ENCODE results near the gene TELO2.

The TELO2 gene

DNA sequence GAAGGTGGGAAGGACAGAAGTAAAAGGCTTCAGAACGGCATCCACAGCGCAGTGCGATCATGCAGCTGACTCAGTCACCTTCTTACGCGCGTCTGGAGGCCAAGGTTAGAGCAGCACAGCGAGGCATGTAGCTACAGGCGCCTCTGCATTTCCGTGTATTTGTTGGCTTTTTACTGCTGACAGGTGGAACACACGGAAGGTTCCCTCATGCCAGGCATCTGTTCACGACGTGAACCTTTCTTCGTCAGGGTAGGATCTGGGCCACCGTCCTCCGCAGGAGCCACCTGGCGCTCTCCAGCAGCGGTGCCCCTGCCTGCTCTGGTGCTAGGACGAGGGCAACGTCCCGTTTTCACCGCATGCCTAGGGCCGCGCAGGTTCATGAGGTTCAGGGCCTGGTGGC lies 55.6 kb downstream of the TELO2 start:
- TF ChIP-seq, protein P1, sequence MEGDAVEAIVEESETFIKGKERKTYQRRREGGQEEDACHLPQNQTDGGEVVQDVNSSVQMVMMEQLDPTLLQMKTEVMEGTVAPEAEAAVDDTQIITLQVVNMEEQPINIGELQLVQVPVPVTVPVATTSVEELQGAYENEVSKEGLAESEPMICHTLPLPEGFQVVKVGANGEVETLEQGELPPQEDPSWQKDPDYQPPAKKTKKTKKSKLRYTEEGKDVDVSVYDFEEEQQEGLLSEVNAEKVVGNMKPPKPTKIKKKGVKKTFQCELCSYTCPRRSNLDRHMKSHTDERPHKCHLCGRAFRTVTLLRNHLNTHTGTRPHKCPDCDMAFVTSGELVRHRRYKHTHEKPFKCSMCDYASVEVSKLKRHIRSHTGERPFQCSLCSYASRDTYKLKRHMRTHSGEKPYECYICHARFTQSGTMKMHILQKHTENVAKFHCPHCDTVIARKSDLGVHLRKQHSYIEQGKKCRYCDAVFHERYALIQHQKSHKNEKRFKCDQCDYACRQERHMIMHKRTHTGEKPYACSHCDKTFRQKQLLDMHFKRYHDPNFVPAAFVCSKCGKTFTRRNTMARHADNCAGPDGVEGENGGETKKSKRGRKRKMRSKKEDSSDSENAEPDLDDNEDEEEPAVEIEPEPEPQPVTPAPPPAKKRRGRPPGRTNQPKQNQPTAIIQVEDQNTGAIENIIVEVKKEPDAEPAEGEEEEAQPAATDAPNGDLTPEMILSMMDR (IDR thresholded peaks at IDR 0.05; ENCODE audit: low read depth, low read length), result no peak
- no peak overlapping the region for H3K4me3 ChIP-seq (replicated peaks in 1 of 2; ENCODE audit: low read depth in 2 of 2, low read length in 2 of 2)
- no peak for DNase-seq (ENCODE audit: low read depth in 2 of 2)

DNA sequence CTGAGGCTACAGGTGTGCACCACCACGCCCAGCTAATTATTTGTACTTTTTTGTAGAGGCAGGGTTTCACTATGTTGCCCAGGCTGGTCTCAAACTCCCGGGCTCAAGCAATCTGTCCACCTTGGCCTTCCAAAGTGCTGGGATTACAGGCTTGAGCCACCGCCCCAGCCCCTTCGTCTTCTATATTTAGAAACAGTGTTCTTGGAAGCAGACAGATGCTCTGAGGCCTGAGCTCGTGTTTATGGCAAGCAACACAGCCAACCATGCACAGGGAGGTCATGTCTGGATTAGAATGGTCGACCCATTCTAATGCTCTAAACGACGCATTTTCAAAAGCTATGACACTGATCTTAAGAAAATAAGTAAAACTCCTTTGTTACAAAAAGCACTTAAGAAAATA lies 56.9 kb downstream of the TELO2 start:
- TF ChIP-seq, protein P1 (IDR thresholded peaks at IDR 0.05; ENCODE audit: low read depth, low read length), result no peak
- no peak overlapping the region for H3K4me3 ChIP-seq (replicated peaks in 1 of 2; ENCODE audit: low read depth in 2 of 2, low read length in 2 of 2)
- no peak for DNase-seq (ENCODE audit: low read depth in 2 of 2)

DNA sequence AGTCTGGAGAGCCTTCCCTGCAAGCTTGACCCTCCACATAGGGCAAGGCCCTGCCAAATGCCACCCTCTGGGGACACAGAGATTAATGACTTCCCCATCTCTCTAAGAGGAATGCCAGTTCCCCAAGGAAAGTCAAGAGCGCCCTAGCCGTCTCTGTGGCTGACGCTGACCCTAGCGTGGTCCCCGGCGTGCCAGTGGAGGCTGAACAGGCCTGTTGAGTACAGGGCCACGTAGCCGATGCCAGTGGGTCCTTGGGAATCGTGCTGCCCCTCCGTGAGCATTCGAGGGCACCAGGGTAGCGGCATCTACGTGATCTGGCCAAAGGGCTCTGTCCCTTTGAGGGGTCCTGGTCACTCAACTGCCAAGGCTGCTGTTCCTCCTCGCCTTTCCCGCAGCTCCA lies 57.5 kb downstream of the TELO2 start:
- no peak overlapping the region for H3K4me3 ChIP-seq (replicated peaks in 1 of 2; ENCODE audit: low read depth in 2 of 2, low read length in 2 of 2)
- DNase-seq (ENCODE audit: low read depth in 2 of 2), result no peak
- TF ChIP-seq, protein P1 (IDR thresholded peaks at IDR 0.05; ENCODE audit: low read depth, low read length), result no peak

DNA sequence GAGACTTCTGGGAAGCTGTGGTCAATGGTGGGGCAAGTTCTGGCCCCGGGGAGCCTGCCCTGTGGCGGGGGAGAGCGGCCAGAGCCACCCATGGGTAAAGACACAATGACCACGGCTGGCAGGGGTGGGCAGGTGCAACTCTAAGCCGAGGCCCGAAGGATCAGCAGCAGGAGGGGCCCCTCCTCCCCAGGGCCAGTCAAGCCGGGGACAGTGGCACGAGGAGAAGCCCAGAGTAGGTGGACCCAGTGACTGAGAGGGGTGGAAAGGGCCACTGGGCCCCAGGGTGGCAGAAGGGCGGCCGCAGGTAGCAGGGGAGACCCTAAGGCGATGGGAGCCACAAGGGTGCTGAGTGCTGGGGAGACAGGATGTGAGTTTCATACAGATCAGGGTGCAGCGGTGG lies 58.0 kb downstream of the TELO2 start:
- H3K4me3 ChIP-seq (replicated peaks in 1 of 2; ENCODE audit: low read depth in 2 of 2, low read length in 2 of 2), result no peak overlapping the region
- TF ChIP-seq, protein P1 (IDR thresholded peaks at IDR 0.05; ENCODE audit: low read depth, low read length), result no peak
- no peak for DNase-seq (ENCODE audit: low read depth in 2 of 2)

DNA sequence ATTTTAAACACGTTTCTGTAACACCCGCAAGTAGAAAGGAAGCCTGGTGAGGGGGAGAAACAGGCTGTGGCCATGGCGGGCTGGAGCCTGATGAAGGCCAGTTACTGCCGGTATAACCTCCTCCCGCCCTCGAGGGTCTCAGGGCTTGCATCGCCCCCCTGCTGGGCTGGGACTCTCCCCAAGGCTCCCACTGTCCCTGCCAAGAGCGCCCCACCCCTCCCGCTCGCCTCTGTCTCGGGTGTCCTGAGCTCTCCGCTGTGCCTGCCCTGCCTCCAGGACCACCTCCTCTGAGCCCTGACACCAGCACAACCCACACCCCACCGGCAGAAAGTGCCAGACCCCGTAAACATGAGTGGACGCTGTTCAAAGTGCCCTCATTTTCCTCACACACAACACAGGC lies 59.0 kb downstream of the TELO2 start:
- H3K4me3 ChIP-seq (replicated peaks in 1 of 2; ENCODE audit: low read depth in 2 of 2, low read length in 2 of 2), result no peak overlapping the region
- TF ChIP-seq, protein P1 (IDR thresholded peaks at IDR 0.05; ENCODE audit: low read depth, low read length), result no peak
- no peak for DNase-seq (ENCODE audit: low read depth in 2 of 2)

DNA sequence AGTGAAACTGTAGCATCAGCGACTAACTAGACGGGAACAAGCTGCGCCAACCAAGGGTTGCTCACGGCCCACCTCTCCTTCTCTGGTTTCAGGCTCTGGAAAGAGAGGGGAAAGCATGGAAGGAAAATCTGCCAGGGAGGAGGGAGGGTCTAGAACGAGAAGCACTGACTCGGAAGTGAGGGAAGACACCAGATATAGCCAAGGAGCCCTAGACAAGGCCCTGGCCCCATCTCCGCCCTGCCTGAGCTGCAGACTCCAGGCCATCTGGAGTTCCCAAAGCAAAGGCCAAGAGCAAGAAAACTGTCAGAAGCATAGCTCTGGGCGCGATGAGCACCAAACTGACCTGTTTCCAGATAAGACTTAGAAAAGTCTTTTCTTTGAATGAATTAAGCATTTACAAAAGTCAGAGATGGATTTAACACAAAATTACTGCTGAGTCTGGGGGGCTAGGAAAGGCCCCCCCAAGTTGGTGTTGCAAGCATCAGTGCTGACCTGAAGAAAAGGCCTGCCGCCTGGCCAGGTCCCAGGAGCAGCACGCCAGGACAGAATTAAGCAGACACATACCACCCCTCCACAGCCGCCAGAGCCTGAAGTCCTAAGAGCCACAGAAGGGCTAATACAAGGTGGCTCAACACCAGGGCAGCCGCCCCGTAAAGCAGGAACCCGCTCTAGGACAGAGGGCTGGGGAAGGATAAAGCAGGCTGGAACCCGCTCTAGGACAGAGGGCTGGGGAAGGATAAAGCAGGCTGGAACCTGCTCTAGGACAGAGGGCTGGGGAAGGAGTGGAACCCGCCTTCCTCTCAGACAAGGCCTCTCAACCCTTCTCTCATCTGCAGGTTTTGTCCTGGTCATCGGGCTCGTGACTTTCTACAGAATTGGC lies 61.0 kb downstream of the TELO2 start:
- H3K4me3 ChIP-seq (replicated peaks in 1 of 2; ENCODE audit: low read depth in 2 of 2, low read length in 2 of 2), result no peak overlapping the region
- TF ChIP-seq, protein P1 (IDR thresholded peaks at IDR 0.05; ENCODE audit: low read depth, low read length), result no peak
- no peak for DNase-seq (ENCODE audit: low read depth in 2 of 2)
